Fibroblast of skin of right biceps (primary cell): ENCODE measurements around the gene DNAH17.

Experiments
- DNase-seq: peaks from one replicate; pipeline ENCODE4 v3.0.0-alpha.2; 2013

DNAH17 gene

GRCh38 chr17:78408476-78409050 lies 168.6 kb downstream of the DNAH17 start:
- no peak for DNase-seq

GRCh38 chr17:78407387-78408000 lies 169.7 kb downstream of the DNAH17 start:
- DNase-seq: no peak

GRCh38 chr17:78406920-78407319 lies 170.3 kb downstream of the DNAH17 start:
- no peak for DNase-seq

GRCh38 chr17:78406396-78406795 lies 170.8 kb downstream of the DNAH17 start:
- no peak for DNase-seq

GRCh38 chr17:78403822-78404221 lies 173.4 kb downstream of the DNAH17 start:
- no peak for DNase-seq

- DNase-seq: no peak
These were observed 175.3 kb downstream of the DNAH17 start for GRCh38 chr17:78401891-78402290.

- peak; percentile 47 for DNase-seq
These were observed 175.9 kb downstream of the DNAH17 start for GRCh38 chr17:78401246-78401645.

- no peak for DNase-seq
These were observed 176.5 kb downstream of the DNAH17 start for GRCh38 chr17:78400581-78401240.

GRCh38 chr17:78399693-78400144 lies 177.5 kb downstream of the DNAH17 start:
- DNase-seq: no peak

- DNase-seq: no peak
These were observed 178.0 kb downstream of the DNAH17 start for GRCh38 chr17:78399028-78399692.

GRCh38 chr17:78398390-78398789 lies 178.8 kb downstream of the DNAH17 start:
- DNase-seq: no peak

- peak; percentile 38 for DNase-seq
These were observed 179.5 kb downstream of the DNAH17 start for GRCh38 chr17:78397681-78398101.

GRCh38 chr17:78396441-78397337 lies 180.5 kb downstream of the DNAH17 start:
- peak; percentile 48 for DNase-seq

- no peak for DNase-seq
These were observed 182.0 kb downstream of the DNAH17 start for GRCh38 chr17:78395155-78395554.

GRCh38 chr17:78394209-78394608 lies 183.0 kb downstream of the DNAH17 start:
- DNase-seq: no peak

- no peak for DNase-seq
These were observed 183.6 kb downstream of the DNAH17 start for GRCh38 chr17:78393575-78393974.

- no peak for DNase-seq
These were observed 184.9 kb downstream of the DNAH17 start for GRCh38 chr17:78392295-78392694.

GRCh38 chr17:78391843-78392242 lies 185.4 kb downstream of the DNAH17 start:
- DNase-seq: peak; percentile 62

GRCh38 chr17:78391051-78391431 lies 186.2 kb downstream of the DNAH17 start:
- DNase-seq: no peak

- peak; percentile 98 for DNase-seq
These were observed 186.8 kb downstream of the DNAH17 start for GRCh38 chr17:78390241-78391050.
